OCI-LY7 (cell line): ENCODE results near the gene TMEM18.

ENCODE experiments used
- CTCF ChIP-seq: fragments of 200-600 bp; sonication (generic); conservative IDR thresholded peaks from 2 replicates; pipeline ENCODE4 v1.5.1; 2014; ENCODE audit warnings: mild to moderate bottlenecking, antibody characterized with exemption, low read length, moderate library complexity, mixed read lengths
- EZH2phosphoT487 ChIP-seq: fragments of 200-600 bp; sonication (generic); IDR thresholded peaks from 2 replicates; pipeline ENCODE4 v1.6.1; 2018; ENCODE audit warnings: low read depth, borderline replicate concordance, mild to moderate bottlenecking, mixed run types, antibody characterized with exemption, low read length, moderate library complexity, mixed read lengths

DNA sequence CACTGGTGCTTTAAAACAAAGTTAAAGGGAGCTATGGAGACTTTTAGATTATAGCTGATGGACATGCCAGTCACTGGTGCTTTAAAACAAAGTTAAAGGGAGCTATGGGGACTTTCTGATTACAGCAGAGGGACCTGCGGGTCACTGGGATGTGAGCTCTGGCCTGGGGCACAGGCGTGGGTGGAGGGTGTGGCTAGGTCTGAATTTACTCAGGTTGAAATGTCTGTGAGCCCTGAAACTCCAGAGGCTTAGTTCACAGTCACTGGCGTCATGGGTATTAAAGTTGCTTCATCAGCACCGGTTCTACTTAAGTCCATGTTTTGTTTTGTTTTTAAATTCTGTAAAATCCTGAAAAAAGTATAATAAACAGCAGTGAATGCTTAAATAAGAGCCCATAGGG, 49.0 kb upstream of the TMEM18 start:
- no peak for TF ChIP-seq CTCF
- TF ChIP-seq EZH2phosphoT487: no peak
